HS-27A (cell line): Measurements from ENCODE around the gene TMEM184B.
"Not testable (repeated sequence)": the region's sequence is repeated elsewhere in the genome, so short reads cannot be mapped to it uniquely, and the experiment has no call there.

Source experiments
- DNase-seq: peaks from one replicate; pipeline ENCODE4 v3.0.0-alpha.2; 2012; ENCODE audit warnings: low read depth, missing footprints

TMEM184B gene

GRCh38 chr22:38203855-38204514, 68.8 kb downstream of the TMEM184B start:
- DNase-seq: no peak

- no peak for DNase-seq
Observed at GRCh38 chr22:38203090-38203810, 69.6 kb downstream of the TMEM184B start.

- no peak for DNase-seq
Observed at GRCh38 chr22:38202437-38203089, 70.2 kb downstream of the TMEM184B start.

DNA sequence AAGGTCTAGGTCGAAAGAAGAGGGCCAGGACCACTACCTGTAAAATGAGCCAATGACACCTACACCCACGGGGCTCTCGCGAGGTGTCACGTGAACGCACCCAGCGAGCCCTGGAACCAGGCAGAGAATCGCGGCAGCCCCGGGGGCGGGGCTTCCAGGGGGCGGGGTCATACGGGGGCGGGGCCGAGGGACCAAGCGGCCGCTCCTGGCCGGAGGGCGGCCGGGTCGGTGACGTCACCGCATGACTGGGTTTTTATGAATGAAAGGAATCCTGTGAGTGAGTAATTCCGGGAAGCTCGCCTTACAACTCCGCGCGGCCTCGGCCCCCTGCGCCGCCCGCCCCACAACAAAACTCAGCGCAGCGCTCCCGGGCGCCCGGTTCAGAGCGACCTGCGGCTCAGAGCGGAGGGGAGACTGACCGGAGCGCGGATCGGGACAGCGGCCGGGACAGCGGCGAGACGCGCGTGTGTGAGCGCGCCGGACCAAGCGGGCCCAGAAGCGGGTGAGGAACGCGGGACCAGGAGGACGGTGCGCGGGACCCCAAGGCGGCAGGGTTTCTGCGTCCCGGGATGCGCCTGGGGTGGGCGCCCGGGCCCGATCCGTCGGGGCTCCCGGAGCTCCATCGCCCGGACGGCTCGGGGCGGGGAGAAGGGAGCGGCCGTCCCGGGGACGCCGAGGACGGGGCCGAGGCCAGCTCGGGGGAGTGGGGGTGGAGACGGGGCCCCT, 70.9 kb downstream of the TMEM184B start, which contains the start of gene MAFF:
Gene MAFF, plus strand, starts transcription at position 284 of the 726 bp plus-strand sequence. CDS start 11,860 bp downstream, outside the sequence.
- peak; percentile 88 for DNase-seq

GRCh38 chr22:38201371-38201710, 71.5 kb downstream of the TMEM184B start:
- DNase-seq: no peak

DNA sequence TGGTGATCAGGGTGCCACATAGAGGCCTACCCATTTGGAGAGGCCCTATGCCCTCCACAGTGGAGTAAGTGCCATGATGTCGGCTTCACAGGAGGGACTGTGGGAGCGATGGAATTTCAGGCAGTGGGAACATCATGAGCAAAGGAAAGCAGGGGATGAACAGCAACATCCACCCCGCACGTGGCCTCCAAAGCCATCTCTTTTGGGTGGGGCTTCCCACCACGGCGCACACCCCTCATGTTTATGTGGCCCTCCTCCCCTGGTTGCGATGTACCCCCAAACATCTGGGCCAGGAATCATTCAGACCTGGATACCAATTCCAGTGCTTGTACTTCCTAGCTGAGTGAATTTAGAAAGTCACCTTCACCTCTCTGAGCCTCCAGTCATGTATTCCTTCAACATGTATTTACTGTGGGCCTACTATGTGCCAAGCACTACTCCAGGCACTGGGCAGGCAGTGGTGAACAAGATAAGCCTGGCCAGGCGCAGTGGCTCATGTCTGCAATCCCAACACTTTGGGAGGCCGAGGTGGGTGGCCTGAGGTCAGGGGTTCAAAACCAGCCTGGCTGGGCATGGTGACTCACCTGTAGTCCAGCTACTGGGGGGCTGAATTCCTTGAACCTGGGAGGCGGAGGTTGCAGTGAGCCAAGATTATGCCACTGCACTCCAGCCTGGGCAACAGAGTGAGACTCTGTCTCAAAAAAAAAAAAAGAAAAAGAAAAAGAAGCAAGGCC, 72.8 kb downstream of the TMEM184B start:
- no peak for DNase-seq

DNA sequence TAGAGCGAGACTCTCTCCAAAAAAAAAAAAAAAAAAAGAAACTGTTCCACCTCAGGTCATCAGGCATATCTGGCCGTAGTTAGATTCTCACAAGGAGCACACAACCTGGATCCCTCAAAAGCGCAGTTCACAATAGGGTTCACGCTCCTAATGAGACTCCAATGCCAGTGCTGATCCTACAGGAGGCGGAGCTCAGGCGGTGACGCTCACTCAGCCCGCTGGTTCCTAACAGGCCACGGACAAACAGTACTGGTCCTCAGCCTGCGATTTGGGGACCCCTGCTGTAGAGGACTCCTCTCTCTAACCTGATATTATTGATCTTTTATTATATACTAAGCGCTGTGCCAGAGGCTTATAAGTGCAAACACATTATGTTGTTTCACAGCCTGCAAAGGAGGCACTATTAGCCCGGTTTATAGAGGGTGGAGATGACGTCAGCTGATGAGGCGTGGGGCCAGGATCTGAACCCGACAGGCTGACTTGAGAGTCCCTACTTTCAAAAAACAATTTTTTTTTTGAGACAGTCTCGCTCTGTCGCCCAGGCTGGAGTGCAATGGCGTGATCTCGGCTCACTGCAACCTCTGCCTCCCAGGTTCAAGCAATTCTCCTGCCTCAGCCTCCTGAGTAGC, 75.9 kb downstream of the TMEM184B start:
- no peak for DNase-seq

GRCh38 chr22:38193580-38193979, 79.2 kb downstream of the TMEM184B start:
- DNase-seq: no peak

GRCh38 chr22:38192475-38192863, 80.3 kb downstream of the TMEM184B start:
- no peak for DNase-seq

DNA sequence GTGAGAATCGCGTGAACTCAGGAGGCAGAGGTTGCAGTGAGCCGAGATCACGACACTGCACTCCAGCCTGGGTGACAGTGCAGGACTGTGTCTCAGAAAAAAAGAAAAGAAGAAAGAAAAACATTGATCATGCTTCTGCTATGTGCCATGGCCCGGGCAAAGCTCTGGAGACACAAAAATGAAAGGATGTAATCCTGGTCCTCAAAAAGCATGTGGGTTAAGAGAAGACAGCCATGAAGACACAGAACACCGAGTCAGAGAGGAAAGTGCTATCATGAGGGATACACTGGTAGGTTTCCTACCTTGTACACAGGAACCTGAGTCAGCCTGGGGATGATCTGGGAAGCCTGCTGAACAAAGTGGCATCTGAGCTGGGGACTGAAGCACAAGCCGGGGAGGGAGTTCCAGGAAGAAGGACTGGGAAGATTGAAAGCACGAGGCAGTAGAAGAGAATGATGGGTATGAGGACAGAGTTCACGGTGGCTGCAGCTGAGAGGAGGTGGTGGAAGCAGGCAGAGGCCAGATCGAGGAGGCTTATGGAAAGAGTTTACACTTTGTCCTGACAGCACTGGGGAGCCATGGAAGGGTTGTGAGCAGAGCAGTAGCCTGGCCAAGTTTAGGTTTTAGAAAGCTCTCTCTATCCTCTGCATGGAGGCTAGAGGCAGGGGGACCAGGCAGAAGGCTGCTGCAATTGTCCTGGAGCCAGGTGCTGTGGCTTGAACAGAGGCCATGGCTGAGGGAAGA, 80.9 kb downstream of the TMEM184B start:
- DNase-seq: no peak

GRCh38 chr22:38191055-38191454, 81.8 kb downstream of the TMEM184B start:
- DNase-seq: no peak

DNA sequence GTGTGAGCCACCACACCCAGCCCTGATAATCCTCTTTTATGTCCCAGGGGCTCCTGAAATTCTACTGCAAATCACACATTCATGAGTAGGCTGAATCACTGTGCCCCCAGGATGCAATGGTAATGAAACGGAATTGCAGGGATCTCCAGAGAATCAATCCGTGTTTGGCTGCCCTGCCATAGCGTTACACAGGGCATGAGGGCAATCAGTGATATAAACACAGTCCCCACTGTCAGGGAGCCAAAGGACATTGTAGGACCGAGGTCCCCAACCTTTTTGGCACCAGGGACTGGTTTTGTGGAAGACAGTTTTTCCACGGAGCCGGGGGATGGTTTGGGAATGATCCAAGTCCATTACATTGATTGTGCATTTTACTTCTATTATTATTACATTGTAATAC, 82.2 kb downstream of the TMEM184B start:
- DNase-seq: no peak

GRCh38 chr22:38189104-38189503, 83.7 kb downstream of the TMEM184B start:
- DNase-seq: no peak

DNA sequence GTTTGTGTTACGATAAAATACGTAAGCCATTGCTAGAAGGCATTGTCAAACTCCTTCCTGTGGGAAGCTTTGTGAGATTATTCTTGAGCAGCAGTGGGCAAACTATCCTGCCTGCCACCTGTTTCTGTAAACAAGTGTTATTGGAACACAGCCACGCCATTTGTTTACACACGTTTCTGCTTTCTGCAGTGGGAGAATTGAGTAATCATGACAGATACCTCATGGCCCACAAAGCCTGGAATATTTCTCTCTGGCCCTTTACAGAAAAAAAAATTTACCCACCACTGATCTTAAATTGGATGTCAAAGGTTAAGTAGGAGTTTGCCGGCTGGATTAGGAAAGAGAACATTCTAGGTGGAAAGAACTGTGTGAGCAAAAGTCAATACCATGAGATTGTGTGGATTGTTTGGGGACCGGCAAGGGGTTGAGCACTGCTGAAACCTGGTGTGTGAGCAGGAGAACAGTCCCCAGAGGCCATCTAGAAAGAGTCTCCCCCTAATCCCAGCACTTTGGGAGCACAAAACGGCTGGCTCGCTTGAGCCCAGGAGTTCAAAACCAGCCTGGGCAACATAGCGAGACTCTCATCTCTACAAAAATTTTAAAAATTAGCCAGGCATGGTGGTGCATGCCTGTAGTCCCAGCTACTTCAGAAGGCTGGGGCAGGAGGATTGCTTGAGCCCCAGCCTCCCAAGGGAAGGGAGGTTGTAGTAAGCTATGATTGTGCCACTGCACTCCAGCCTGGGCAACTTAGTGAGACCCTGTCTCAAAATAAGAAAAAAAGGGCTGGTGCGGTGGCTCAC, 85.2 kb downstream of the TMEM184B start:
- DNase-seq: no peak

DNA sequence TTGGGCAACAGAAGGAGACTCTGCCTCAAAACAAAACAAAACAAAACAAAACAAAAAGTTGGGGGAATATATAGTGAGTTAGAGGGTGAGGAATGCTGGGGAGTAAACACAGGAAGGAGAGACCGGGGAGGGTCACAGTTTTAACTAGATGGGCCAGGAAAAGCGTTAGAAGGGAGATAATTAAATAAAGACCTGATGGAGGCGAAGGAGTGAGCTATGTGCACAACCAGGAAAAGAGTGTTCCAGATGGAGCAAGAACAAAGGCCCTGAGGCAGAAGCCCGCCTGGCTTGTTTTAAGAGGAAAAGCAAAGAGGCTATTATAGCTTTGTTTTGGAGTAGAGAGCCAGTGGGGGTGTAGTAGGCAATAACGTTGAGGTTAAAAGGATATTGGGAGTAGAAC, 86.4 kb downstream of the TMEM184B start:
- no peak for DNase-seq

DNA sequence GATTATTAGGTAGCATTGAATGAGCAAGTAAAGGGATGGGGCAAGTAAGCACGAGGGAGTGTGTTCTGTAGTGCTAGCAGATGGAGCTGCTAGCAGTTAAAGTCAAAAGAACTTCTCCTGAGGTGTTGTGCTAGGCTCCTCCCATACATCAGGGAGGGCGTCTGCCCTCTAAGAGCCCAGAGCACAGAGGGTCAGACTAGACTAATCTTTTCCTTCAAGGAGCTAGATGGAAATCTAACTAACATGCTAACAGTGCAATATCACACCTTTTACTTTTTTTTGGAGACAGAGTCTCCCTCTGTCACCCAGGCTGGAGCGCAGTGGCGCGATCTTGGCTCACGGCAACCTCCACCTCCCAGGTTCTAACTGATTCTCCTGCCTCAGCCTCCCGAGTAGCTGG, 88.0 kb downstream of the TMEM184B start:
- no peak for DNase-seq

DNA sequence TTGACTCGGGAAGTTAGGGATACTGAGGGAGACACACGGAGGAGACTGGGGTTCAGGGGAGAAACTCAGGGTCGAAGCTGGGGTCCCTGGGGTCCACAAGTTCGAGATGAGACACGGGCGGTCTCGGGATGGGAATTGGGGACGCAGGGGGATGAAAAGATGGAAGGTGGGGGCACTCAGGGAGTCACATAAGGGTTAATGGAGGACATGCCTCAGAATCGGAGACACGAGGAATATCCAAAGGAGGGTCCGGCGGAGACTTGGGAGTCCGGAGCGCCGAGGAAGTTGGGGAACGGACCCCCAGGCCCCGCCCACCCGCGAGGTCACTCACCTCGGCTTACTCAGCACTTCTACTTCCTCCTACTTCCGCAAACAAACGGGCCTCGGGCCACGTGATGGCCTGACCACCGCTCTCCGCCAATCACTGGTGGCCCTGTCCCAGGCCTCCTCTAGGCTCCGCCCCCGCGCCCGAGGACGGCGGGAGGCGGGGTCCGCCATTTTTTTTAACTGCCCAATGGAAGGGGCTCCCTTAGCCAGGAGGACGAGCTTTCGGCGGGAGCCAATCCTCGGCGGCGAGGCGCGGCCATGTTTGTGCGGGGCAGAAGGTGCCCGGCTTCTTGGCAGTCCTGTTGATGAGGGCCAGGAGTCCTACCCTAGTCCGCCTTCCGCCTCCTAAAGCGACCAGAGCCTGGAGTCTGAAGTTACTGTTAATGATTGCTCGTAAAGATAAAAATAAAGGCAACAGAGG, 91.2 kb downstream of the TMEM184B start, which contains the start of gene PLA2G6:
Gene PLA2G6, minus strand, starts transcription at position 378 of the 748 bp plus-strand sequence. CDS start 12,404 bp downstream, outside the sequence.
- peak; percentile 89 for DNase-seq

- DNase-seq: no peak
Observed at GRCh38 chr22:38180841-38181452, 91.9 kb downstream of the TMEM184B start.

GRCh38 chr22:38178605-38178937, 94.2 kb downstream of the TMEM184B start:
- not testable (repeated sequence) for DNase-seq
